Uterus (tissue), 2 donors: ENCODE results near the gene CBFA2T2.

ENCODE experiments used
- POLR2A ChIP-seq, 2 donors: fragments of 450-650 bp; IDR thresholded peaks; one replicate each; pipeline ENCODE4 v1.6.1; 2016; ENCODE audit warnings: antibody characterized with exemption in 2 of 2, mild to moderate bottlenecking in 1 of 2, moderate library complexity in 1 of 2
- TF ChIP-seq, protein P1 (sequence below), 4 experiments: fragments of 200-600 bp in 2 of 4; fragments of 450-650 bp in 2 of 4; sonication (generic) in 2 of 4; IDR thresholded peaks; one replicate each; pipeline ENCODE4 v1.5.1; 2016 to 2019; ENCODE audit warnings: antibody characterized with exemption in 4 of 4, mild to moderate bottlenecking in 2 of 4, moderate library complexity in 1 of 4

DNA sequence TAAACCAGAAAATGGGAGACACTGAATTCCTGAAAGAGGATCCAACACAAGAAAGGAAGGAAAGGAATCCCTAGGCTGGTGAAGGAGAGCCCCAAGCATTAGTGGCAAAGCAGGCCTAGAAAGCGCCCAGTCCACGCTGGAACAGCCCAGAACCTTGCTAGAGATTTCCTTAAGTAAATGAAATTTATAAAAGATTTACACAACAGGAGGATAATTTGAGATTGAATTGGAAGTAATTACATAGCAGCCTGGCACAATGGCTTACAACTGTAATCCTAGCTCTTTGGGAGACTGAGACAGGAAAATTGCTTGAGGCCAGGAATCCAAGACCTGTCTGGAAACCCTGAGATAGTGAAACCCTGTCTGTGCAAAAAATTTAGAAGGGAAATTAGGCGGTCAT lies 145.4 kb downstream of the CBFA2T2 start:
- TF ChIP-seq, protein P1, sequence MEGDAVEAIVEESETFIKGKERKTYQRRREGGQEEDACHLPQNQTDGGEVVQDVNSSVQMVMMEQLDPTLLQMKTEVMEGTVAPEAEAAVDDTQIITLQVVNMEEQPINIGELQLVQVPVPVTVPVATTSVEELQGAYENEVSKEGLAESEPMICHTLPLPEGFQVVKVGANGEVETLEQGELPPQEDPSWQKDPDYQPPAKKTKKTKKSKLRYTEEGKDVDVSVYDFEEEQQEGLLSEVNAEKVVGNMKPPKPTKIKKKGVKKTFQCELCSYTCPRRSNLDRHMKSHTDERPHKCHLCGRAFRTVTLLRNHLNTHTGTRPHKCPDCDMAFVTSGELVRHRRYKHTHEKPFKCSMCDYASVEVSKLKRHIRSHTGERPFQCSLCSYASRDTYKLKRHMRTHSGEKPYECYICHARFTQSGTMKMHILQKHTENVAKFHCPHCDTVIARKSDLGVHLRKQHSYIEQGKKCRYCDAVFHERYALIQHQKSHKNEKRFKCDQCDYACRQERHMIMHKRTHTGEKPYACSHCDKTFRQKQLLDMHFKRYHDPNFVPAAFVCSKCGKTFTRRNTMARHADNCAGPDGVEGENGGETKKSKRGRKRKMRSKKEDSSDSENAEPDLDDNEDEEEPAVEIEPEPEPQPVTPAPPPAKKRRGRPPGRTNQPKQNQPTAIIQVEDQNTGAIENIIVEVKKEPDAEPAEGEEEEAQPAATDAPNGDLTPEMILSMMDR (IDR thresholded peaks at IDR 0.05), result no peak
- no peak for TF ChIP-seq POLR2A (IDR thresholded peaks at IDR 0.05)
